ENCODE measurements around the gene RSPH6A.

GRCh38 chr19:45828523-45828922 is 13.4 kb upstream of the RSPH6A start:
- no peak for TF ChIP-seq POLR2AphosphoS5 (IDR thresholded peaks at IDR 0.05; ENCODE audit: low read depth, low read length)
- TF ChIP-seq POLR2A (IDR thresholded peaks at IDR 0.05; ENCODE audit: low read depth, low read length) = no peak

Data from GM12892 (cell line).